Endothelial cell (in vitro differentiated cells): ENCODE measurements around the gene PPARA. TPM values are rescaled to one million over a fixed set of nuclear protein-coding genes. Genes with fewer than 3 reads are reported as not detected.

Experiments
- DNase-seq: peaks from one replicate; pipeline ENCODE4 v3.0.0; 2021; ENCODE audit warnings: low spot score
- H3K27ac Mint-ChIP-seq: one replicate; pipeline ENCODE4 v1.8.0; 2021; ENCODE audit warnings: mixed read lengths, inconsistent platforms; ENCODE audit not compliant: unreplicated experiment
- H3K27me3 Mint-ChIP-seq: one replicate; pipeline ENCODE4 v1.8.0; 2021; ENCODE audit warnings: mild to moderate bottlenecking, moderate library complexity, mixed read lengths, inconsistent platforms; ENCODE audit not compliant: unreplicated experiment
- H3K36me3 Mint-ChIP-seq: one replicate; pipeline ENCODE4 v1.8.0; 2021; ENCODE audit warnings: mild to moderate bottlenecking, low read depth, mixed read lengths, inconsistent platforms; ENCODE audit not compliant: unreplicated experiment
- H3K4me1 Mint-ChIP-seq: one replicate; pipeline ENCODE4 v1.8.0; 2021; ENCODE audit warnings: mild to moderate bottlenecking, mixed read lengths, inconsistent platforms; ENCODE audit not compliant: unreplicated experiment
- H3K4me3 Mint-ChIP-seq: one replicate; pipeline ENCODE4 v1.8.0; 2021; ENCODE audit warnings: mild to moderate bottlenecking, mixed read lengths, inconsistent platforms; ENCODE audit not compliant: unreplicated experiment
- H3K9me3 Mint-ChIP-seq: one replicate; pipeline ENCODE4 v1.8.0; 2021; ENCODE audit warnings: mixed read lengths, inconsistent platforms; ENCODE audit not compliant: unreplicated experiment
- total RNA-seq: library from RNA; stranded (reverse); fragmentation: NEBNext Ultra II Directional; extraction: Animal tissue kit (Norgen Biotek cat#: 25700); gene quantifications from one replicate; pipeline ENCODE4 v1.2.1, GENCODE V29; 2021; ENCODE audit not compliant: unreplicated experiment
- TF ChIP-seq, protein P1 (sequence below): fragments of 200-600 bp; sonication (generic); IDR thresholded peaks from one replicate; pipeline ENCODE4 v1.5.0; 2021; ENCODE audit warnings: antibody characterized with exemption; ENCODE audit not compliant: unreplicated experiment

Gene PPARA
- total RNA-seq, 1 donor from 2014 or later, result 12.6 TPM

DNA sequence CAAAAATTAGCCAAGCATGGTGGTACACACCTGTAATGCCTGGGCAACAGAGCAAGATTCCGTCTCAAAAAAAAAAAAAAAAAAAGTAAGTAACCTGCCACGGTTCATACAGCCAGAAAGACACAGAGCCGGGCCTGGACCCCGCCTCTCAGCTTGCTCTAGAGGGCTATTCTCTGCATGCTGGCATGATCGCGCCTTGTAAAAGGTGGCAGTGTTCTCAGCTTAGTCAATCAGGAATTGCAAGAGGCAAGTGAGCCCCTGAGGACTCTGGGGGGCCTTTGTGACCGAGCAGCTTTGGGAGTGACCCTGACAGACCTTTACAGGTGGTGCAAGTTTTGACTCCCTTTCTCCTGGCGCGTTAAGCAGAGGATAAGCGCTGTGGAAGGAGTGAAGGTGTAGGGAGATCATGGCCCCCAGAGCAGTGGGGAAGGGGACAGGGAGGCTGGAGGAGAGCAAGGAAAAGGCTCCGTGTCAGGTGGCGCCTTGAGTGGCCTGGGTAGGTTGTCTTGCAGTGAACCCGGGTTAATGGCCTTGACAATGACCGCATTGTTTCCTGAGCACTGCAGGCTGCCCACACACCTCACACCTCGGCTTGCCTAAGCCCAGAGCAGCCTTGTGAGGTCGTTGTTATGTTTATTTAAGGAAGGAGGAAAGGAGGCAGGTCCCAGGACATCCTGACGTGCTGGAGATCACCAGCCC, 50.9 kb downstream of the PPARA start:
- DNase-seq, result peak; percentile 22

DNA sequence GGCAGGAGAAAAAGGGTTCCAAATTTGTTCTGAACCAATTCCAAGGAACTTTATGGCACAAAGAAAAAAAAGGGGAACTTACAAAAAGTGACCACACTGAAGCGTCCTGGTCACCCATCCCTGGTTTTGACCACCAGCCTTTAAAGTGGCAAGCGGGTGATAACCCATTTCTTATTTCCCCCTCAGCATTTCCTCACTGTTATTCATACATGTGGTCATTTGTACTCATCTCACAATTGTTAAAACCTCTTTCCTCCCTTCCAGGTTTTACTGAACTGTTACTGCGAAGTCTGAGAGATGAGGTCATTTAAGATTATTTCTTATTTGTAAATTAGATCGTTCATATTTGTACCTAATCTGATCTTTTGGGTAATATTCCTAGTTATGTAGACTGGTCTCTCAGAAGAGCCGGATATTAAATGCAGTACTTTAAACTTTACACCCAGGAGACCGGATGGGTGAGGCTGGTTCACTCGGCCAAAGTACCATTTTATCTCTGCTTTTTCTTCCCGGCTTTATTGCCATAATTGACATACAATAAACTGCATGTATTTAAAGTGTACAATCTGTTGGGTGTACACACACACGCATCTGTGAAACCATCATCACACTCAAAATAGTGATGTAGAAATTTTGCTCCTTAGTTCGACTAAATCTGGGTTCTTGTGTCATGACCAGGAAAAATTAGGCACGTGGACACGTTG, 52.7 kb downstream of the PPARA start:
- peaks cover 3% of the 10 kb centered on the region for H3K27me3 Mint-ChIP-seq
- TF ChIP-seq, protein P1, sequence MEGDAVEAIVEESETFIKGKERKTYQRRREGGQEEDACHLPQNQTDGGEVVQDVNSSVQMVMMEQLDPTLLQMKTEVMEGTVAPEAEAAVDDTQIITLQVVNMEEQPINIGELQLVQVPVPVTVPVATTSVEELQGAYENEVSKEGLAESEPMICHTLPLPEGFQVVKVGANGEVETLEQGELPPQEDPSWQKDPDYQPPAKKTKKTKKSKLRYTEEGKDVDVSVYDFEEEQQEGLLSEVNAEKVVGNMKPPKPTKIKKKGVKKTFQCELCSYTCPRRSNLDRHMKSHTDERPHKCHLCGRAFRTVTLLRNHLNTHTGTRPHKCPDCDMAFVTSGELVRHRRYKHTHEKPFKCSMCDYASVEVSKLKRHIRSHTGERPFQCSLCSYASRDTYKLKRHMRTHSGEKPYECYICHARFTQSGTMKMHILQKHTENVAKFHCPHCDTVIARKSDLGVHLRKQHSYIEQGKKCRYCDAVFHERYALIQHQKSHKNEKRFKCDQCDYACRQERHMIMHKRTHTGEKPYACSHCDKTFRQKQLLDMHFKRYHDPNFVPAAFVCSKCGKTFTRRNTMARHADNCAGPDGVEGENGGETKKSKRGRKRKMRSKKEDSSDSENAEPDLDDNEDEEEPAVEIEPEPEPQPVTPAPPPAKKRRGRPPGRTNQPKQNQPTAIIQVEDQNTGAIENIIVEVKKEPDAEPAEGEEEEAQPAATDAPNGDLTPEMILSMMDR, result no peak
- peaks cover 14% of the 10 kb centered on the region for H3K36me3 Mint-ChIP-seq
- H3K27ac Mint-ChIP-seq, result no peak overlapping the region
- no peak overlapping the region for H3K4me3 Mint-ChIP-seq
- no peak for DNase-seq
- H3K9me3 Mint-ChIP-seq, result no peaks in the 10 kb centered on the region
- H3K4me1 Mint-ChIP-seq, result peaks cover 4% of the 10 kb centered on the region

More for the DNA sequence above, 50.9 kb downstream of the PPARA start:
- Mint-ChIP-seq H3K4me1 (peaks cover 8% of the 10 kb centered on the region), H3K9me3 (no peaks in the 10 kb centered on the region), H3K36me3 (peaks cover 14% of the 10 kb centered on the region), H3K27me3 (peaks cover 3% of the 10 kb centered on the region), H3K27ac (no peak overlapping the region), H3K4me3 (no peak overlapping the region)
- TF ChIP-seq, protein P1, result no peak

DNA sequence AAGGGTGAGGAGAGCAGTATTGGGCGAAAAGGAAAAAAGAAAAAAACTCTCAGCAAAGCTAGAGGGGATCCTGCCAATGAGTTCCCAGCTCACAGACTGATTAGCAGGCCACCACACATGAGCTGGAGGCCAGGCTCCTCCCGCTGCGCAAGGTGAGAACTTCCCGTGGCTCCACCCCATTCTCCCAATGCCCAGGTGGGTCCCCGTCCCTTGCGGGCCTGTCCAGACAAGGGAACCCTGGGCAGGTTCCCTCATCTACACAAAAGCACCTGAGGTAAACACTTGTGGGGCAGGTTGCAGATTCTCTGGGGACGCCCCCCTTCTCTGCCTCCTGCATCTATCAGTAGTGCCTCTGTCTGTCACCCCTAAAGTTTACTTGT, 53.3 kb downstream of the PPARA start:
- Mint-ChIP-seq H3K27ac (no peak overlapping the region), H3K4me1 (peaks cover 4% of the 10 kb centered on the region), H3K4me3 (no peak overlapping the region), H3K36me3 (peaks cover 17% of the 10 kb centered on the region), H3K27me3 (peaks cover 3% of the 10 kb centered on the region), H3K9me3 (peaks cover 3% of the 10 kb centered on the region)
- TF ChIP-seq, protein P1, result no peak
- no peak for DNase-seq

DNA sequence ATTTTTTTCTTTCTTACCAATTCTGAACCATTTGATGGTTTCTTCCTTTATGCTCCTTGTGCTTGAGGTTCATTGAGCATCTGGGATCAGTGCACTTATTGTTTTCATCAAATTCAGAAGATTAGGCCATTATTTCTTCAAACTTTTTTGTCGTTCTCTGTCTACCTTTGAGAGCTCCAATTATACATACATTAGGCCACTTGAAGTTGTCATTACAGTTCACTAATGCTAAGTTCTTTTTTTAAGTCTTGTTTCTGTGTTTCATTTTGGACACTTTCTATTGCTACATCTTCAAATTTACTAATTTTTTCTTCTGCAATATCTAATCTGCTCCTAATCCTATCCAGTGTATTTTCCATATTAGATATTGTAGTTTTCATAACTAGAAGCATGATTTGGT, 58.9 kb downstream of the PPARA start:
- H3K9me3 Mint-ChIP-seq, result peaks cover 6% of the 10 kb centered on the region

More for the DNA sequence above, 58.9 kb downstream of the PPARA start:
- H3K4me3 Mint-ChIP-seq, result no peak overlapping the region
- peaks cover 1% of the 10 kb centered on the region for H3K27me3 Mint-ChIP-seq
- no peak for DNase-seq
- no peak overlapping the region for H3K27ac Mint-ChIP-seq
- TF ChIP-seq, protein P1, result no peak
- H3K4me1 Mint-ChIP-seq, result no peaks in the 10 kb centered on the region
- H3K36me3 Mint-ChIP-seq, result peaks cover 44% of the 10 kb centered on the region
